GM21367 (cell line): Measurements from ENCODE around the gene GNG10.
"Not testable (repeated sequence)": the region's sequence is repeated elsewhere in the genome, so short reads cannot be mapped to it uniquely, and the experiment has no call there.

Source experiments
- ATAC-seq: cut with Tn5 transposase; IDR thresholded peaks from one replicate; pipeline ENCODE4 v1.9.1; 2021; ENCODE audit not compliant: unreplicated experiment

The GNG10 gene

GRCh38 chr9:111661150-111661801 lies at the start of gene GNG10:
Gene GNG10, plus strand, starts transcription at chr9:111661605. Its CDS starts 30 bp downstream, at chr9:111661635.
- peak; percentile 69 for ATAC-seq

GRCh38 chr9:111613436-111614040 lies 47.9 kb upstream of the GNG10 start:
- ATAC-seq = no peak

DNA sequence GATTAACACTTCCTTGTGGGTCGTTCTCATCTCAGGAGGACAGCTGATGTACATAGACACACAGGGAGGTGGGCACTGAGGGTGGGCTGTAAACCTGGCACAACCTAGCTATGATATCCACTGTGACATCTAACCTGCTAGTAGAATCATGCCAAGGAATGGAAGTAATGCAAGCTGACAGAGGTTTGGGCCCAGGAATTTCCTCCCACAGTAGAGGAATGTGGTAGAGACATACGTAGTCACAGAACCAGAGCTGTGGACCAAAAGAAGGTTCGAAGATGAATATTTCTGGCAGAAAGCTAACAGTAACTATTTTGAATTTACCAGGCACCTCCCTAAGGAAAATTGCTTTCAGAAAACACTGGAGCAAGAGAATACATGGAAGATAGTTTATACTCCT lies 45.5 kb upstream of the GNG10 start:
- ATAC-seq = no peak

DNA sequence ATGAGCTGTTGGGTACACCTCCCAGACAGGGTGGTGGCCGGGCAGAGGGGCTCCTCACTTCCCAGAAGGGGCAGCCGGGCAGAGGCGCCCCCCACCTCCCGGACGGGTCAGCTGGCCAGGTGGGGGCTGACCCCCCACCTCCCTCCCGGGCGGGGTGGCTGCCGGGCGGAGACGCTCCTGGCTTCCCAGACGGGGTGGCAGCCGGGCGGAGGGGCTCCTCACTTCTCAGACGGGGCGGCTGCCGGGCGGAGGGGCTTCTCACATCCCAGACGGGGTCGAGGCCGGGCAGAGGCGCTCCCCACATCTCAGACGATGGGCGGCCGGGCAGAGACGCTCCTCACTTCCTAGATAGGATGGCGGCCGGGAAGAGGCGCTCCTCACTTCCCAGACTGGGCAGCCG lies 44.1 kb upstream of the GNG10 start:
- not testable (repeated sequence) for ATAC-seq

DNA sequence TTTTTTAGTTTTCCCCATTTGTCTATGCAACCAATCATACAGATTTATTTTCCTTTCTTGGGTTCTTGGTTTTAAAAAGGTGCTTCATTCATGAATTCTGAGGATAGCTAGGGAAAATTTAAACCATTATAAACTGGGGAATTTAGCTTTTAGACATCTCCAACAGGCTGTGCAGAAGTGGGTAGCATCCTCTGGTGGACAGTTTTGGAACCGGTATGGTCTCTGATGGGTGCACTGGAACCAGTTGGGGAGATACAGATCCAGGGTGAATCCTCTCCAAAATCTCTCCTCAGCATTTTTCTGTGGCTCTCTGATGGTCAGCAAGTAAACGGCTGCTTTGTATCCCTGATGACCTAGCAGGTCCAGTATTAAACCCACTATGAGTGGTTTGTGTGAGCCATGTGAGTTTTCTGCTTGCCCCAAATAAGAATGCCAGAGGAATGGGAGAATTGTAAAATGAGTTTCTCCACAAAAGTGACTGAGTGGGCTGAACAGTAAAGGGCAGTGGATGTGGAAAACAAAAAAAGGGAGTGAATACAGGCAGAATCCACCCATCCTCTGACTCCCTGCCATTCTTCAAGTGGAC lies 39.4 kb upstream of the GNG10 start:
- ATAC-seq = peak; percentile 67

DNA sequence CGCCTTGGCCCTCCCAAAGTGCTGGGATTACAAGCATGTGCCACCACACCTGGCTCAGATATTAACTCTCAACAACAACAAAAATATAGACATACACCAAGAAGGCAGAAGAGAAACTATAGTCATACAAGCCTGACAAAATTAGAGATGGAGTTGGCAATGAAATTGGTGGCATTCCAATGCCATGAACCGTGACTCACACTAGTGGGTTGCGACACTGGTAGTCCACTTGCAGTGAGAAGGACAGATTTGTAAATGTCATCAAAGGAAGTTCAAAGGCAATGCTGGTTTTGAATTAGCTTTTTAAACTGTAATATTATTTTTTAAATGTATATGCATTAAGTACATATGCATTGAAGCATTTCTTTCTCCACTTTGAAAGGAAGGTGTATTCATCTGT lies 38.8 kb upstream of the GNG10 start:
- ATAC-seq = no peak

DNA sequence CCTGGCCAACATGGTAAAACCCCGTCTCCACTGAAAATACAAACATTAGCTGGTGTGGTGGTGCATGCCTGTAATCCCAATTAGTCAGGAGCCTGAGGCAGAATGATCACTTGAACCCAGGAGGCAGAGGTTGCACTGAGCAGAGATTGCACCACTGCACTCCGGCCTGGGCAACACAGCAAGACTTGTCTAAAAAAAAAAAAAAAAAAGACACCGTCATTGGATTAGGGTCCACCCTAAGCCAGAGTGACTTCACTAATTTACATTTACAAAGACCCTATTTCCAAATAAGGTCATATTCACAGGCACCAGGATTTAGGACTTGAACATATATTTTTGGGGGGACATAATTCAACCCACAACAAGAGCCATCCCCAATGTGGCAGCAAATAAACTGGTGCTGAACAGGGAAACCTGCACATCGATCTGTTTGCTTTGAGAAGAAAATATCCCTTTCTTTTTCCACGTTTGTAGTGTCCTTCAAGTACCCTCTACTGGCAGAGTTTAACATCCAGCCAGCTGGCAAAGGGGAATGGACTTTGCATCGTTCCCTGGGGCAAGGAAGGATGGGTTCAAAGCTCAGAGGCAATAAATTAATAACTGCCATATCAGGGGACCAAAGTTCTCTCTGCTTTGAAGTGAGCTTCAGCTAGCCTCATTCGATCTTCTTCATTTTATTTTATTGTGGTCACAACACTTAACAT lies 34.0 kb upstream of the GNG10 start:
- ATAC-seq = no peak

- ATAC-seq = no peak
Observed at GRCh38 chr9:111628411-111628810, 33.0 kb upstream of the GNG10 start.

DNA sequence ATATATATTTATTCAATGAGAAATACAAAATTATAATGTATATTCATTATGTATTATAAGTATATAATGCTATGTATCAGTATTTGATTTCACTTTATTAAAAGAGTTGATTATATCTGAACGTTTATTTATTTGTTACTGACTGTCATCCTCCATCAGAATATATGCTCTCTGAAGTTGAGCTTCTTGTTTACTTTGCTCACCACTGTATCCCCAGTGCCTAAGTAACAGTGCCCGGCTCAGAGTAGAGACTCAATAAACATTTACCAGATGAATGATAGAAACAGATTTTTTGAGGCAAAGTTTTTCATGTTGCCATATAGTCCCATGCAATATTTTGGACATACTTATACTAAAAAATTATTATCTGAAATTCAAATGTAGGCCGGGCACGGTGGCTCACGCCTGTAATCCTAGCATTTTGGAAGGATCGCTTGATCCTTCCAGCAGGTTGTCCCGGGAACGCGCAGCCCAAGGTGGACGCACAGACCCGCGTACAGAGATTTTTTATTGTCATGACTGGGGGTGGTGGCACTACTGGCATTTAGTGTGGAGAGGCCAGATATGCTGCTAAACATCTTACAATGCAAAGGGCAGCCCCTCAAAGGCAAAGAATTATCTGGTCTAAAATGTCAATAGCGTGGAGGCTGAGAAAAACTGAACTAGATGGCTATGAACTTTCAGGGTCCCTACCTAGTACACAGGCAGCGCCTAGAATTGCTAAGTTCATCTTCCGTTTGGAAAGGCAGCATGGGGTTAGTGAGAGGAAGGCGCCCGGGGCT lies 31.0 kb upstream of the GNG10 start:
- ATAC-seq = no peak

DNA sequence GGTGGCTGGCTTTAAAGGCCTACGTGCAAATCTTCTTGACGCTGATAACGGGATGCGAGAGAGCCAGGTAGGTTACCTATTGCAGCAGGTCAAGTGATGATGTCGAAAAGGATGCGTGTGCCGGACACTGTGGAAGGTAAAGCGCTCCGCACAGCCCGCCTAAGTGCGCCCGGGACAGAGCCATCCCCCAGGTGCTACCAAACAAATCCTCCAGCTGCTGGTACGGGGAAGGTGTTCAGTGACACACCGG lies 30.5 kb upstream of the GNG10 start:
- no peak for ATAC-seq

DNA sequence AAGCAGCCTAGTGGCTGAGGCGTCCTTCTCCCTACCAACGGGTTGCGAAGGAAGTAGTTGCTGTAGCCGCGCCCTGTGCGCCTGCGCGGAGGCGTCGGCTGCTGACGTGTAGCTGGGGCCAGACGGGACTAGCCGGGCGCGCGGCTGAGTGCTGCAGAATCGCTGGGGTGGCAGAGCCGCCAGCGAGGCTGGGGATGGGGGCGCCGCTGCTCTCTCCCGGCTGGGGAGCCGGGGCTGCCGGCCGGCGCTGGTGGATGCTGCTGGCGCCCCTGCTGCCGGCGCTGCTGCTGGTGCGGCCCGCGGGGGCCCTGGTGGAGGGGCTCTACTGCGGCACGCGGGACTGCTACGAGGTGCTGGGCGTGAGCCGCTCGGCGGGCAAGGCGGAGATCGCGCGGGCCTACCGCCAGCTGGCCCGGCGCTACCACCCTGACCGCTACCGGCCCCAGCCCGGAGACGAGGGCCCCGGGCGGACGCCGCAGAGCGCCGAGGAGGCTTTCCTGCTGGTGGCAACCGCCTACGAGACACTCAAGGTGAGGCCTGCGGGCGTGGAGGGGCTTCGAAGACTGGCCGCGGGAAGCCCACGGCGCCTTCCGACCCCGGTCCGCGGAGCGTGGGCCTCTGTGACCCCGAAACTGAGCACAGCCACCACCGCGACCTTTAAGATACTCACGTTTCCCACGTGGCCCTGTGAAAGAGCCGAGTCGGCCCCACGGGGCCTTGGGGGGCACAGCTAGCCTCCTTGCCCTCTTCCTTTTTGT lies 30.0 kb upstream of the GNG10 start, which contains the start of gene DNAJC25:
Gene DNAJC25 (plus strand): TSS at position 121 of the 758 bp plus-strand sequence. CDS start 74 bp downstream, at position 195.
- ATAC-seq = peak; percentile 98

DNA sequence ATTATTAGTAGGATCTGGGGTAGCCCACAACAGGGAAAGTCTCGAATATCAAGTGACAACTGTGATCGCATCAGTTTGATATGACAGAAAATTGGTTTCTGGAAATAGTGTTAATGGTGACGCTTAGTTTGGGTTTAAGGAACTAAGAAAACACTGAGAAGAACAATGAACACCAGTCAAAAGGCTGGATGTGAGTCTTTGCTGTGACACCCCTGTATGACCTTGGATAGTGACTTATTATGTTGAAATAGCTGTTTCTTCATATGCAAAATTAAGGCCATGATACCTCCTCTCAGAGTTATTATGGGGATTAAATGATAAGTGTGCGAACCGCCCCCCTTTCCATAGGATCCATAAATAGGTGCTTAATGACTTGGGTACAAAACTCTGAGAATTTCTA lies 29.3 kb upstream of the GNG10 start:
- no peak for ATAC-seq

DNA sequence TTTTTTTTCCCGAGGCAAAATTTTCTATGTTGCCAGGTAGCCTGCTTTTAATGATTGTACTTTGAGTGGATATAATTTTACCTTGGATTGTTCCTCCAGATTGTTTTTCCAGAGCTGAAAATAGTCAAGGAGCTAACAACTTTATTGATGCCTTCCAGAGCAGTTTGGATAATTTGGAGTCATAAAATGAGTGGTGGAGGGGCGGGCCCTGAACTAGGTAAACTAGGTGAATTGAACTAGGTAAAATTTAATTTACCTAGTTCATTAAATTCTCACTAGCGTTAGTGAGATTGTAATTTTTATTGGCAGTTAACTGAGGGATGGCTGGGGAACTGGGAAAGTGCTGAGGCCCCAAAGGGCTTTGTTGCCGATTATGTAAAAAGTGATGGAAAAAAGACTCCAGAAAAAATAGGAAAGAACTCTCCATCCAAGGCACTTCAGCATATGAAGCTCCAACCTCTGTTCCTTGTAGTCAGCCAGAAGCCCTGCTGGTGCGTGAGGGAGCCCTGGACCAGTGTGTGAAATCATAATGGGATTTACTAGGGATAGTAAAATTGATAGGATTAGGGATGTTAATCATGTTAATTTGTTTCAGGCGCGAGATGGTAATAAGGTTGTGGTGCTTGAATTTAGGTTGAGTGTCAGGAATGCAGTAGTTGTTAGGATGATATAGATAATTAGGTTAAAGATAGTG lies 28.6 kb upstream of the GNG10 start:
- ATAC-seq = no peak

- ATAC-seq = no peak
Observed at GRCh38 chr9:111633389-111633736, 28.0 kb upstream of the GNG10 start.

DNA sequence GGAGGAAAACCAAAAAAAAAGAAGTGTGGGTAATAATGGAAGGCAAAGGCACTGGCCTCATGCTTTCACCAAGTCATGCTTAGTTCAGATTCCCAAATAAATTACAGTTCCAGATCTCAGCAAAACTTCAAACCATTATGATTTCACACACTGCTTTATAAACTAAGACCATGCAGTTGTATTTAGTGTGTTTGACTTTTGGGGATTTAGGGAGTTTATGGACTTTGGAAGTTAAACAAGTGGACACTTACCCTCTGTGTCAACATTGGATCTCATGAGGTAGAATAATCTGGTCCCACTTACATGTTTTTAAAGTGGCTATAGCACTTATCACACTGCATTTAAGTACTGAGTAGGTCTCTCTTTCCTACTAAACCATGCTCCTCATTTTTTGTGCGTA lies 26.5 kb upstream of the GNG10 start:
- ATAC-seq = no peak

- no peak for ATAC-seq
Observed at GRCh38 chr9:111637421-111637950, 23.9 kb upstream of the GNG10 start.

GRCh38 chr9:111644195-111644772 lies 17.1 kb upstream of the GNG10 start:
- ATAC-seq = no peak

GRCh38 chr9:111645806-111646205 lies 15.6 kb upstream of the GNG10 start:
- no peak for ATAC-seq

DNA sequence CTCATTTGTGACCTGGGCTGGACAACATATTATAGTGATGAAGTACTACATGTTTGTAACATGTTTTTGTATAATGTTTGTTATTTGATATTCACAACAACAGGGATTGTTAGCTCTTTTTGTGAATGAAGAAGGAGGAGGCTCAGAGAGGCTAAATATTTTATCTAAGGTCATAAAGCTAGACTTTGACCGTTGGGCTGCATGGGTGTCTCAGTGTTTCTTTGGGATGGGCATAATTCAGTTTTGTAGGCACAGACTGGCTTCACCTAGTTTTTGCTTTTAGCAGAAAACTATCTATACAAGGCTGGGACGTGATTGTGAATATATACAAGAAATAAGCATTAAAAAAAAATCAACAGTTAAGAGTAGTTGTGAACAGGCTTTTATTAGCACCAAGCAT lies 15.0 kb upstream of the GNG10 start:
- no peak for ATAC-seq

DNA sequence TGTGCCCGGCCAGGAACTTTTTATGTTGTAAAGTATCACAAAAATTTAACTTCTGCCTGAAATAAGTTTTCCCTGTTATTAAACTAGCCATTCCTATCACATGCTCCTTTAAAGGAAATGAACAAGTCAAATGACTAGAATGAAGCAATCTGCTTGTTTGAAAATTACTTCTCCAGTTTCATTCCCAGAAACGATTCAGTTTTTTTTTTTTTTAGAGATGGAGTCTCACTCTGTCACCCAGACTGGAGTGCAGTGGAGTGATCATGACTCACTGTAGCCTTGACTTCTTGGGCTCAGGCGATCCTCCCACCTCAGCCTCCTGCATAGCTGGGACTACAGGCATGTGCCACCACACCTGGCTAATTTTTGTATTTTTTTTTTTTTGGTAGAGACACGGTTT lies 13.3 kb upstream of the GNG10 start:
- ATAC-seq = no peak
